Chondrocyte (in vitro differentiated cells): Measurements from ENCODE around the gene LRMDA. TPM values are rescaled to one million over a fixed set of nuclear protein-coding genes. Genes with fewer than 3 reads are reported as not detected.

ENCODE experiments used
- DNase-seq: peaks from one replicate; pipeline ENCODE4 v3.0.0; 2021; ENCODE audit warnings: mixed read lengths, low spot score
- H3K27ac Mint-ChIP-seq: one replicate; pipeline ENCODE4 v1.8.0; 2021; ENCODE audit warnings: mild to moderate bottlenecking, moderate library complexity, mixed read lengths; ENCODE audit not compliant: unreplicated experiment
- H3K27me3 Mint-ChIP-seq: 2 replicates; pipeline ENCODE4 v1.8.0; 2021; ENCODE audit warnings: low read depth, mixed read lengths
- H3K36me3 Mint-ChIP-seq: 2 replicates; pipeline ENCODE4 v1.8.0; 2021; ENCODE audit warnings: low read depth, mixed read lengths
- H3K4me1 Mint-ChIP-seq: 2 replicates; pipeline ENCODE4 v1.8.0; 2021; ENCODE audit warnings: low read depth, mild to moderate bottlenecking, mixed read lengths
- H3K4me3 Mint-ChIP-seq: one replicate; pipeline ENCODE4 v1.8.0; 2021; ENCODE audit warnings: mild to moderate bottlenecking, moderate library complexity, mixed read lengths; ENCODE audit not compliant: unreplicated experiment
- H3K9me3 Mint-ChIP-seq: 2 replicates; pipeline ENCODE4 v1.8.0; 2021; ENCODE audit warnings: low read depth, mixed read lengths
- CTCF ChIP-seq: fragments of 200-600 bp; sonication (generic); IDR thresholded peaks from 2 replicates; pipeline ENCODE4 v1.5.0; 2021; ENCODE audit warnings: antibody characterized with exemption, mild to moderate bottlenecking, moderate library complexity
- total RNA-seq: library from RNA; stranded (reverse); gene quantifications from 3 replicates; pipeline ENCODE4 v1.2.1, GENCODE V29; 2021

Gene LRMDA
- total RNA-seq, 1 donor from 2014 or later = 2.8 TPM

DNA sequence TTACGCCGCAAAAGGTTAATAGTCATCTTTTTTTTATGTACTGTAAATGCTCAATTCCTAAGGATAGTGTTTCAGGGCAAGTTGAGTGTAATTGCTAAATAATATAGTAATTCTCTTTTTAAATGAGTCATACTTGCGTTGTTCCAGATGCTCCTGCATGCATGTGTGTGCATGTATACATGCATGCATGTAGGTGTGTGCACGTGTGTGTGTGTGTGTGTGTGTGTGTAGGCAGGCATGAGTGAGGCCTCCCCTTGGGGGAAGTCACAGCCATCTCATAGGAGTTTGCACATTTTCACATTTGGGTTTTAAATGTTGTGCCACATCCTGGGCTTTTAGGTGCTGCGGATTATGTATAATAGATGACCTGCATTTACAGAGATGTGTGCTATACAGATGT is 1110.4 kb downstream of the LRMDA start:
- no peaks in the 10 kb centered on the region for H3K27me3 Mint-ChIP-seq
- no peak for DNase-seq
- H3K27ac Mint-ChIP-seq = no peak overlapping the region
- H3K4me1 Mint-ChIP-seq = peaks cover 27% of the 10 kb centered on the region
- H3K9me3 Mint-ChIP-seq = no peaks in the 10 kb centered on the region
- no peaks in the 10 kb centered on the region for H3K36me3 Mint-ChIP-seq
- TF ChIP-seq CTCF = no peak
- no peak overlapping the region for H3K4me3 Mint-ChIP-seq

- Mint-ChIP-seq H3K27ac (no peak overlapping the region), H3K4me3 (no peak overlapping the region), H3K36me3 (no peaks in the 10 kb centered on the region)
Observed at GRCh38 chr10:76542307-76542930, 1111.0 kb downstream of the LRMDA start.

GRCh38 chr10:76543655-76544054 is 1112.2 kb downstream of the LRMDA start:
- no peak for DNase-seq
- H3K4me1 Mint-ChIP-seq = peaks cover 36% of the 10 kb centered on the region

More at GRCh38 chr10:76542307-76542930, 1111.0 kb downstream of the LRMDA start:
- TF ChIP-seq CTCF = no peak
- peaks cover 32% of the 10 kb centered on the region for H3K4me1 Mint-ChIP-seq
- DNase-seq = no peak
- no peaks in the 10 kb centered on the region for H3K27me3 Mint-ChIP-seq
- H3K9me3 Mint-ChIP-seq = no peaks in the 10 kb centered on the region

GRCh38 chr10:76544789-76545188 is 1113.4 kb downstream of the LRMDA start:
- H3K9me3 Mint-ChIP-seq = no peaks in the 10 kb centered on the region
- no peak overlapping the region for H3K27ac Mint-ChIP-seq
- H3K4me1 Mint-ChIP-seq = peaks cover 38% of the 10 kb centered on the region
- H3K4me3 Mint-ChIP-seq = no peak overlapping the region
- no peak for DNase-seq
- no peaks in the 10 kb centered on the region for H3K36me3 Mint-ChIP-seq
- no peaks in the 10 kb centered on the region for H3K27me3 Mint-ChIP-seq
- no peak for TF ChIP-seq CTCF

More at GRCh38 chr10:76543655-76544054, 1112.2 kb downstream of the LRMDA start:
- TF ChIP-seq CTCF = no peak
- H3K9me3 Mint-ChIP-seq = no peaks in the 10 kb centered on the region
- no peaks in the 10 kb centered on the region for H3K36me3 Mint-ChIP-seq
- no peak overlapping the region for H3K4me3 Mint-ChIP-seq
- peak overlapping the region; percentile 49 for H3K27ac Mint-ChIP-seq
- no peaks in the 10 kb centered on the region for H3K27me3 Mint-ChIP-seq

DNA sequence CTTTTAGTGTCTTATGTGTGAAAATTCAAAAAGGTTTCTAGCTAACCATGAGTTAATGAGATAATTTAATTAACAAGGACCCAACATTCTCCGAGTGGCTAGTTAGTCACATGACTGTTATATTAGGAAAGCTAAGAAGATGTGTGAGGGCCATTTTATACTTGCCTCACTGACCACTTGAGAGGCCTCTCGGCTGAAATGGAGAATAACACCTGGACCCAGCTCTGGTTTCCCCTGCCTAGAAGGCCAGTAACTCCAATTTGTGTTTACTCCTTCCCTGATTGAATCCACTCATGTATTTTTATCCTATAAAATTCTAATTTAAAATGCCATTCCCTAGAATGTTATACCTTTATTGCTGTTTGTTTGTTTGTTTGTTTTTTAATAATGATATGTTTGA is 1115.0 kb downstream of the LRMDA start:
- H3K9me3 Mint-ChIP-seq = no peaks in the 10 kb centered on the region
- no peak for DNase-seq
- H3K27me3 Mint-ChIP-seq = no peaks in the 10 kb centered on the region
- TF ChIP-seq CTCF = no peak
- no peak overlapping the region for H3K4me3 Mint-ChIP-seq
- H3K4me1 Mint-ChIP-seq = peaks cover 36% of the 10 kb centered on the region
- H3K36me3 Mint-ChIP-seq = no peaks in the 10 kb centered on the region
- H3K27ac Mint-ChIP-seq = no peak overlapping the region
